ENCODE results near the gene WFDC5.
A peak's percentile ranks its signal among the peaks of the same experiment; 100 is the strongest.

Gene WFDC5

GRCh38 chr20:45115829-45116228 lies 855 bp upstream of the WFDC5 start:
- no peak for DNase-seq

- no peak for DNase-seq
Observed at GRCh38 chr20:45115386-45115774, 406 bp upstream of the WFDC5 start.

GRCh38 chr20:45113865-45114264 lies 1.1 kb downstream of the WFDC5 start:
- no peak for DNase-seq

GRCh38 chr20:45112754-45113153 lies 2.2 kb downstream of the WFDC5 start:
- DNase-seq = no peak

- DNase-seq = peak in 2 of 51 donors; percentile 8 to 11
Observed at GRCh38 chr20:45111799-45112471, 3.0 kb downstream of the WFDC5 start.

- no peak for DNase-seq
Observed at GRCh38 chr20:45111285-45111684, 3.7 kb downstream of the WFDC5 start.

- DNase-seq = no peak
Observed at GRCh38 chr20:45110301-45110700, 4.7 kb downstream of the WFDC5 start.

GRCh38 chr20:45109634-45110033 lies 5.3 kb downstream of the WFDC5 start:
- no peak for DNase-seq

GRCh38 chr20:45105317-45105716 lies 9.7 kb downstream of the WFDC5 start:
- no peak for DNase-seq

- peak in 1 of 51 donors; percentile 29 for DNase-seq
Observed at GRCh38 chr20:45104786-45105185, 10.2 kb downstream of the WFDC5 start.

GRCh38 chr20:45103072-45103471 lies 11.9 kb downstream of the WFDC5 start:
- no peak for DNase-seq

- DNase-seq = no peak
Observed at GRCh38 chr20:45101333-45101850, 13.6 kb downstream of the WFDC5 start.

GRCh38 chr20:45100563-45101245 lies 14.3 kb downstream of the WFDC5 start, which contains the start of gene KCNS1:
TSS of gene KCNS1 (minus strand) at chr20:45101127. CDS start at chr20:45099236, 1,891 bp downstream.
- DNase-seq = peak in 2 of 51 donors; percentile 7 to 11

- DNase-seq = peak in 2 of 51 donors; percentile 13
Observed at GRCh38 chr20:45098103-45098773, 16.7 kb downstream of the WFDC5 start.

- peak in 2 of 51 donors; percentile 3 to 8 for DNase-seq
Observed at GRCh38 chr20:45097485-45098102, 17.4 kb downstream of the WFDC5 start.

- no peak for DNase-seq
Observed at GRCh38 chr20:45096781-45097180, 18.2 kb downstream of the WFDC5 start.

- DNase-seq = peak in 34 of 51 donors; percentile 9 to 68 (median 29)
Observed at GRCh38 chr20:45095805-45096238, 19.2 kb downstream of the WFDC5 start.

GRCh38 chr20:45094864-45095574 lies 20.0 kb downstream of the WFDC5 start:
- no peak for DNase-seq

- DNase-seq = no peak
Observed at GRCh38 chr20:45094201-45094600, 20.8 kb downstream of the WFDC5 start.

- no peak for DNase-seq
Observed at GRCh38 chr20:45092898-45093297, 22.1 kb downstream of the WFDC5 start.

- no peak for DNase-seq
Observed at GRCh38 chr20:45091366-45091765, 23.6 kb downstream of the WFDC5 start.

Measured in hypothalamus (tissue), 51 donors.